CD4-positive, alpha-beta T cell (primary cell): Measurements from ENCODE around the gene RBM20. TPM values are rescaled to one million over a fixed set of nuclear protein-coding genes. Genes with fewer than 3 reads are reported as not detected.

Experiments used
- ATAC-seq: fragments of 200-7000 bp; cut with Tn5 transposase; one replicate; pipeline ENCODE4 v1.10.0; 2022; ENCODE audit warnings: mild to moderate bottlenecking; ENCODE audit not compliant: poor library complexity
- CTCF ChIA-PET: fragments of 350-600 bp; sonication (Branson Sonifier 250); formaldehyde crosslinking; loops from one replicate; lab custom pipeline; 2021; ENCODE audit warnings: antibody characterized with exemption, inconsistent platforms; lab: Charles Lee
- POLR2A ChIA-PET: fragments of 350-600 bp; sonication (Branson Sonifier 250); formaldehyde crosslinking; loops from one replicate; lab custom pipeline; 2021; ENCODE audit warnings: antibody characterized with exemption, inconsistent platforms; lab: Charles Lee
- DNase-seq, 14 experiments: peaks; one replicate each; pipeline ENCODE4 v3.0.0-alpha.2; 2013 to 2020; ENCODE audit warnings: mixed read lengths in 2 of 14
- H3K27ac ChIP-seq, 2 donors: one replicate each; pipeline versions ENCODE4 v1.5.1 to v1.7.0; 2013; ENCODE audit warnings: low read length in 2 of 2, low read depth in 1 of 2, mild to moderate bottlenecking in 1 of 2
- H3K27me3 ChIP-seq, 2 experiments: 1 replicate in 1 of 2; 2 replicates in 1 of 2; pipeline versions ENCODE4 v1.6.1 to v1.7.0; 2013; ENCODE audit warnings: low read length in 2 of 2, control low read depth in 1 of 2, mild to moderate bottlenecking in 1 of 2, moderate library complexity in 1 of 2; ENCODE audit not compliant: insufficient read depth in 2 of 2, control insufficient read depth in 1 of 2
- H3K36me3 ChIP-seq: one replicate; pipeline ENCODE4 v1.6.1; 2013; ENCODE audit warnings: low read length, control low read depth; ENCODE audit not compliant: insufficient read depth
- H3K4me1 ChIP-seq: one replicate; pipeline ENCODE4 v1.6.1; 2013; ENCODE audit warnings: low read length, control low read depth; ENCODE audit not compliant: insufficient read depth
- H3K4me3 ChIP-seq: one replicate; pipeline ENCODE4 v1.5.1; 2013; ENCODE audit warnings: mild to moderate bottlenecking, low read length, moderate library complexity
- H3K9me3 ChIP-seq, 2 experiments: 1 replicate in 1 of 2; 2 replicates in 1 of 2; pipeline versions ENCODE4 v1.6.1 to v1.7.0; 2013; ENCODE audit warnings: low read length in 2 of 2, mild to moderate bottlenecking in 2 of 2, control low read depth in 1 of 2, moderate library complexity in 1 of 2; ENCODE audit not compliant: control insufficient read depth in 1 of 2, insufficient read depth in 1 of 2
- H3K27ac Mint-ChIP-seq: one replicate; pipeline ENCODE4 v1.8.0; 2020; ENCODE audit warnings: mixed read lengths
- H3K27me3 Mint-ChIP-seq: one replicate; pipeline ENCODE4 v1.8.0; 2021; ENCODE audit warnings: mixed read lengths
- H3K36me3 Mint-ChIP-seq: one replicate; pipeline ENCODE4 v1.8.0; 2021; ENCODE audit warnings: low read depth, mixed read lengths
- H3K4me1 Mint-ChIP-seq: one replicate; pipeline ENCODE4 v1.8.0; 2021; ENCODE audit warnings: low read depth, mixed read lengths
- H3K4me3 Mint-ChIP-seq: one replicate; pipeline ENCODE4 v1.8.0; 2020; ENCODE audit warnings: mild to moderate bottlenecking, mixed read lengths
- H3K9me3 Mint-ChIP-seq: one replicate; pipeline ENCODE4 v1.8.0; 2020; ENCODE audit warnings: mixed read lengths
- CTCF ChIP-seq: fragments of 200-600 bp; IDR thresholded peaks from one replicate; pipeline ENCODE4 v1.8.0; 2022; ENCODE audit warnings: antibody characterized with exemption, mild to moderate bottlenecking
- intact Hi-C, 2 experiments: fragments of 100-400 bp; cut with DNase I in 1 of 2; cut with micrococcal nuclease in 1 of 2; formaldehyde crosslinking; loops; one replicate each; pipeline versions ENCODE4 v1.15.1 to v1.9.0; 2023 to 2025; cut with DNase I, micrococcal nuclease
- total RNA-seq, 174 experiments: library from RNA in 2 of 174; stranded (reverse) in 2 of 174; gene quantifications; one replicate each; pipeline ENCODE4 v1.2.3 and lab custom pipeline; 2021 to 2026

RBM20 gene
- total RNA-seq, 2 experiments from 2014 or later: 0.91 to 1.1 TPM

- Histone ChIP-seq H3K27me3 (no peaks in the 10 kb centered on the region), H3K4me3 (no peak overlapping the region), H3K27ac (no peak overlapping the region), H3K9me3 (no peaks in the 10 kb centered on the region), H3K36me3 (no peaks in the 10 kb centered on the region), H3K4me1 (no peaks in the 10 kb centered on the region)
- no peak for TF ChIP-seq CTCF
- H3K4me3 Mint-ChIP-seq: no peak overlapping the region
- ATAC-seq: no peak
- peaks cover 4% of the 10 kb centered on the region for H3K27me3 Mint-ChIP-seq
- H3K36me3 Mint-ChIP-seq: no peaks in the 10 kb centered on the region
- ChIA-PET POLR2A (no interaction called here), CTCF (no interaction called here)
- DNase-seq: no peak
- no peak overlapping the region for H3K27ac Mint-ChIP-seq
- H3K9me3 Mint-ChIP-seq: peaks cover 5% of the 10 kb centered on the region
- no peaks in the 10 kb centered on the region for H3K4me1 Mint-ChIP-seq
- intact Hi-C loops: no loop called here
These were observed 47.0 kb downstream of the RBM20 start for GRCh38 chr10:110691139-110691538.

GRCh38 chr10:110694263-110694662 lies 50.1 kb downstream of the RBM20 start:
- Mint-ChIP-seq H3K36me3 (no peaks in the 10 kb centered on the region), H3K9me3 (peaks cover 5% of the 10 kb centered on the region), H3K27me3 (peaks cover 4% of the 10 kb centered on the region), H3K4me3 (no peak overlapping the region), H3K27ac (no peak overlapping the region), H3K4me1 (no peaks in the 10 kb centered on the region)
- Histone ChIP-seq H3K9me3 (no peaks in the 10 kb centered on the region), H3K4me1 (no peaks in the 10 kb centered on the region), H3K27me3 (no peaks in the 10 kb centered on the region), H3K27ac (no peak overlapping the region), H3K36me3 (no peaks in the 10 kb centered on the region), H3K4me3 (no peak overlapping the region)
- ChIA-PET POLR2A (no interaction called here), CTCF (no interaction called here)
- intact Hi-C loops: no loop called here
- ATAC-seq (no peak), DNase-seq (no peak)
- TF ChIP-seq CTCF: no peak

GRCh38 chr10:110694820-110695538 lies 50.8 kb downstream of the RBM20 start:
- ChIA-PET POLR2A (no interaction called here), CTCF (no interaction called here)
- intact Hi-C loops: no loop called here
- no peaks in the 10 kb centered on the region for H3K4me1 Mint-ChIP-seq
- no peaks in the 10 kb centered on the region for H3K36me3 ChIP-seq
- ATAC-seq: no peak
- no peak overlapping the region for H3K27ac ChIP-seq
- no peaks in the 10 kb centered on the region for H3K9me3 ChIP-seq
- H3K4me3 ChIP-seq: no peak overlapping the region
- H3K27me3 Mint-ChIP-seq: peaks cover 4% of the 10 kb centered on the region
- no peak for TF ChIP-seq CTCF
- DNase-seq: no peak
- peaks cover 5% of the 10 kb centered on the region for H3K9me3 Mint-ChIP-seq
- H3K4me1 ChIP-seq: no peaks in the 10 kb centered on the region
- H3K27ac Mint-ChIP-seq: no peak overlapping the region
- no peaks in the 10 kb centered on the region for H3K27me3 ChIP-seq
- H3K36me3 Mint-ChIP-seq: no peaks in the 10 kb centered on the region
- no peak overlapping the region for H3K4me3 Mint-ChIP-seq
